ENCODE measurements around the gene P2RX7. TPM values are rescaled to one million over a fixed set of nuclear protein-coding genes. Genes with fewer than 3 reads are reported as not detected.
A peak's percentile ranks its signal among the peaks of the same experiment; 100 is the strongest.

Gene P2RX7
- total and polyA plus RNA-seq, 9 of the 15 experiments (the other 6 are each of a cell fraction or from before 2014, with no cell fraction given) = 0.04 to 0.65 (median 0.30) TPM

GRCh38 chr12:121176826-121177529 lies 44.3 kb downstream of the P2RX7 start (continued):
- TF ChIP-seq E2F4 (CRISPR knock-in tag; IDR thresholded peaks at IDR 0.05; ENCODE audit: low read depth) = no peak

GRCh38 chr12:121181181-121181580 lies 48.5 kb downstream of the P2RX7 start:
- peaks cover 16 to 20% of the 10 kb centered on the region in 2 experiments for H3K4me1 ChIP-seq (replicated peaks in 1 of 2; ENCODE audit: control insufficient read depth in 2 of 2, insufficient read depth in 2 of 2, low read length in 2 of 2)
- peak overlapping the region; percentile 47 for H2AFZ ChIP-seq (ENCODE audit: low read depth, low read length)
- H3K4me3 ChIP-seq = no peak overlapping the region
- no peak overlapping the region for H3K4me2 ChIP-seq (ENCODE audit: insufficient read depth, low read length)
- no peaks in the 10 kb centered on the region for H3K36me3 ChIP-seq (ENCODE audit: control insufficient read depth, insufficient read depth, low read length)
- ATAC-seq (peak; percentile 74), FAIRE-seq (peak; percentile 37), DNase-seq (ENCODE audit: extremely low read depth in 1 of 4, low spot score in 3 of 4) (peak in 1 of 4 experiments; percentile 47)
- H3K27me3 ChIP-seq (ENCODE audit: control insufficient read depth in 2 of 2, insufficient read depth in 2 of 2, low read length in 2 of 2) = no peaks in the 10 kb centered on the region
- H3K27ac ChIP-seq (ENCODE audit: extremely low read depth, low read depth, low read length) = no peak overlapping the region; the same call in 2 of the 3 replicates
- no peaks in the 10 kb centered on the region for H3K9me3 ChIP-seq (replicated peaks; ENCODE audit: control insufficient read depth, insufficient read depth, low read depth, low read length)
- H3K79me2 ChIP-seq (ENCODE audit: control insufficient read depth, insufficient read depth, low read length) = no peaks in the 10 kb centered on the region
- H4K20me1 ChIP-seq (replicated peaks; ENCODE audit: control insufficient read depth, insufficient read depth, low read length) = no peaks in the 10 kb centered on the region
- no peaks in the 10 kb centered on the region for H3K9me1 ChIP-seq (ENCODE audit: control insufficient read depth, insufficient read depth, low read length)
- no TSS peak for BruUV-seq (replicated peaks)
- POLR2A ChIA-PET = interaction anchor here (1.0 kb wide), 1 partner anchor 18 kb away, joined by 3 read pairs; no protein-coding TSS in a partner anchor
- CTCF ChIA-PET (ENCODE audit: low intra/inter-chr PET ratio) = no interaction called here
- no peak overlapping the region; a peak in 1 of 4 replicates for H3K9ac ChIP-seq (ENCODE audit: insufficient read depth in 1 of 2, low read depth in 2 of 2, low read length in 2 of 2)
- intact Hi-C loops (cut with micrococcal nuclease) (no loop called here), in situ Hi-C loops (cut with MboI) (no loop called here)
- WGBS (ENCODE audit: insufficient coverage, low coverage, missing lambda C conversion rate) = 31% methylated on average over 3 of the region's 3 CpGs
- TF ChIP-seq ETS1 (conservative IDR thresholded peaks at IDR 0.05; ENCODE audit: control insufficient read depth, low read depth, low read length) (no peak), ZNF57 (CRISPR knock-in tag; IDR thresholded peaks at IDR 0.05) (no peak), MAZ (CRISPR knock-in tag; conservative IDR thresholded peaks at IDR 0.05 in 1 of 2, IDR thresholded peaks at IDR 0.05 in 1 of 2) (no peak), KAT2B (IDR thresholded peaks at IDR 0.05; ENCODE audit: low read depth, low read length) (no peak), PRDM10 (IDR thresholded peaks at IDR 0.05; ENCODE audit: partially characterized antibody) (peak; percentile 43), NFE2 (IDR thresholded peaks at IDR 0.05; ENCODE audit: low read depth) (peak; percentile 95), KLF13 (tag; IDR thresholded peaks at IDR 0.05; ENCODE audit: borderline replicate concordance, low read depth) (no peak), JUND (IDR thresholded peaks at IDR 0.05; ENCODE audit: borderline replicate concordance, low read depth, low read length) (peak; percentile 51; the same call in 1 of the 2 replicates), JUND (tag; IDR thresholded peaks at IDR 0.05; ENCODE audit: borderline replicate concordance, low read depth, low read length) (no peak), MAFF (IDR thresholded peaks at IDR 0.05; ENCODE audit: low read length) (peak; percentile 90), SAFB (IDR thresholded peaks at IDR 0.05; ENCODE audit: borderline replicate concordance, low read depth, low read length) (no peak), NFIC (IDR thresholded peaks at IDR 0.05) (0 out of 2 replicates have a peak, but pooled peaks have one; percentile 28), SMAD3 (CRISPR knock-in tag; conservative IDR thresholded peaks at IDR 0.05) (no peak), YBX1 (IDR thresholded peaks at IDR 0.05) (no peak)
